ENCODE data around the gene FHIT.

The FHIT gene

GRCh38 chr3:60182697-60183096 is 1068.6 kb downstream of the FHIT start:
- no peak for TF ChIP-seq CTCF (IDR thresholded peaks at IDR 0.05; ENCODE audit: low read depth, low read length)
- DNase-seq (ENCODE audit: low read depth in 2 of 2) = no peak

GRCh38 chr3:60178931-60179653 is 1072.2 kb downstream of the FHIT start:
- no peak for TF ChIP-seq CTCF (IDR thresholded peaks at IDR 0.05; ENCODE audit: low read depth, low read length)
- no peak for DNase-seq (ENCODE audit: low read depth in 2 of 2)

More at GRCh38 chr3:60182697-60183096, 1068.6 kb downstream of the FHIT start:
- H3K4me3 ChIP-seq (replicated peaks in 1 of 2; ENCODE audit: low read depth in 2 of 2, low read length in 2 of 2) = no peak overlapping the region

GRCh38 chr3:60177726-60178125 is 1073.5 kb downstream of the FHIT start:
- DNase-seq (ENCODE audit: low read depth in 2 of 2) = no peak
- no peak for TF ChIP-seq CTCF (IDR thresholded peaks at IDR 0.05; ENCODE audit: low read depth, low read length)
- H3K4me3 ChIP-seq (replicated peaks in 1 of 2; ENCODE audit: low read depth in 2 of 2, low read length in 2 of 2) = no peak overlapping the region

More at GRCh38 chr3:60178931-60179653, 1072.2 kb downstream of the FHIT start:
- H3K4me3 ChIP-seq (replicated peaks in 1 of 2; ENCODE audit: low read depth in 2 of 2, low read length in 2 of 2) = no peak overlapping the region

- no peak for TF ChIP-seq CTCF (IDR thresholded peaks at IDR 0.05; ENCODE audit: low read depth, low read length)
- no peak overlapping the region for H3K4me3 ChIP-seq (replicated peaks in 1 of 2; ENCODE audit: low read depth in 2 of 2, low read length in 2 of 2)
- no peak for DNase-seq (ENCODE audit: low read depth in 2 of 2)
Measured at GRCh38 chr3:60176614-60177013, 1074.6 kb downstream of the FHIT start.

GRCh38 chr3:60175680-60176079 is 1075.6 kb downstream of the FHIT start:
- H3K4me3 ChIP-seq (replicated peaks in 1 of 2; ENCODE audit: low read depth in 2 of 2, low read length in 2 of 2) = no peak overlapping the region
- DNase-seq (ENCODE audit: low read depth in 2 of 2) = no peak
- TF ChIP-seq CTCF (IDR thresholded peaks at IDR 0.05; ENCODE audit: low read depth, low read length) = no peak

GRCh38 chr3:60169755-60170154 is 1081.5 kb downstream of the FHIT start:
- no peak overlapping the region for H3K4me3 ChIP-seq (replicated peaks in 1 of 2; ENCODE audit: low read depth in 2 of 2, low read length in 2 of 2)
- no peak for TF ChIP-seq CTCF (IDR thresholded peaks at IDR 0.05; ENCODE audit: low read depth, low read length)
- no peak for DNase-seq (ENCODE audit: low read depth in 2 of 2)

GRCh38 chr3:60167186-60167585 is 1084.1 kb downstream of the FHIT start:
- DNase-seq (ENCODE audit: low read depth in 2 of 2) = no peak
- no peak overlapping the region for H3K4me3 ChIP-seq (replicated peaks in 1 of 2; ENCODE audit: low read depth in 2 of 2, low read length in 2 of 2)
- no peak for TF ChIP-seq CTCF (IDR thresholded peaks at IDR 0.05; ENCODE audit: low read depth, low read length)

Measured in cardiac fibroblast (primary cell).